Uterus (tissue), 4 donors: ENCODE results near the gene PICALM. TPM values are rescaled to one million over a fixed set of nuclear protein-coding genes. Genes with fewer than 3 reads are reported as not detected.
A peak's percentile ranks its signal among the peaks of the same experiment; 100 is the strongest.

Experiments used
- DNase-seq, 2 donors: peaks; one replicate each; pipeline ENCODE4 v3.0.0-alpha.2; 2019 to 2020
- H3K27ac ChIP-seq, 2 donors: fragments of 200-600 bp; sonication (generic); 1 replicate in 1 of 2; 2 replicates in 1 of 2; pipeline ENCODE4 v1.5.1; 2016 to 2018
- H3K27me3 ChIP-seq, 2 donors: fragments of 200-600 bp; sonication (generic); one replicate each; pipeline ENCODE4 v1.5.1; 2018 to 2019; ENCODE audit warnings: control low read depth in 1 of 2
- H3K36me3 ChIP-seq, 2 donors: fragments of 200-600 bp; sonication (generic); one replicate each; pipeline ENCODE4 v1.5.1; 2019; ENCODE audit warnings: control low read depth in 1 of 2
- H3K4me1 ChIP-seq, 2 donors: fragments of 200-600 bp; sonication (generic); one replicate each; pipeline ENCODE4 v1.5.1; 2018 to 2019; ENCODE audit warnings: control low read depth in 1 of 2
- H3K4me3 ChIP-seq, 2 donors: fragments of 200-600 bp; sonication (generic); 1 replicate in 1 of 2; 2 replicates in 1 of 2; pipeline ENCODE4 v1.5.1; 2018 to 2019; ENCODE audit warnings: mild to moderate bottlenecking in 1 of 2
- H3K9me3 ChIP-seq, 2 donors: fragments of 200-600 bp; sonication (generic); one replicate each; pipeline ENCODE4 v1.5.1; 2019; ENCODE audit warnings: control low read depth in 1 of 2
- POLR2A ChIP-seq, 2 donors: fragments of 450-650 bp; IDR thresholded peaks; one replicate each; pipeline ENCODE4 v1.6.1; 2016; ENCODE audit warnings: antibody characterized with exemption in 2 of 2, mild to moderate bottlenecking in 1 of 2, moderate library complexity in 1 of 2
- intact Hi-C: fragments of 100-400 bp; cut with DNase I; formaldehyde crosslinking; loops from one replicate; pipeline ENCODE4 v1.15.1; 2023; ENCODE audit warnings: low total_unique reads
- total RNA-seq, 4 donors: library from RNA; depleted of rRNA in 3 of 4; stranded (reverse); fragments of >200 nt in 3 of 4; gene quantifications; one replicate each; pipeline versions ENCODE4 v1.1.0 to v1.2.4, GENCODE V29; 2014 to 2023
- TF ChIP-seq, protein P1 (sequence below), 4 experiments: fragments of 200-600 bp in 2 of 4; fragments of 450-650 bp in 2 of 4; sonication (generic) in 2 of 4; IDR thresholded peaks; one replicate each; pipeline ENCODE4 v1.5.1; 2016 to 2019; ENCODE audit warnings: antibody characterized with exemption in 4 of 4, mild to moderate bottlenecking in 2 of 4, moderate library complexity in 1 of 4
- donor health status: DM: yes; HTN: yes; CAD: no.

Gene PICALM
- total RNA-seq, 4 donors from 2014 or later, result 198 to 402 (median 298) TPM

DNA sequence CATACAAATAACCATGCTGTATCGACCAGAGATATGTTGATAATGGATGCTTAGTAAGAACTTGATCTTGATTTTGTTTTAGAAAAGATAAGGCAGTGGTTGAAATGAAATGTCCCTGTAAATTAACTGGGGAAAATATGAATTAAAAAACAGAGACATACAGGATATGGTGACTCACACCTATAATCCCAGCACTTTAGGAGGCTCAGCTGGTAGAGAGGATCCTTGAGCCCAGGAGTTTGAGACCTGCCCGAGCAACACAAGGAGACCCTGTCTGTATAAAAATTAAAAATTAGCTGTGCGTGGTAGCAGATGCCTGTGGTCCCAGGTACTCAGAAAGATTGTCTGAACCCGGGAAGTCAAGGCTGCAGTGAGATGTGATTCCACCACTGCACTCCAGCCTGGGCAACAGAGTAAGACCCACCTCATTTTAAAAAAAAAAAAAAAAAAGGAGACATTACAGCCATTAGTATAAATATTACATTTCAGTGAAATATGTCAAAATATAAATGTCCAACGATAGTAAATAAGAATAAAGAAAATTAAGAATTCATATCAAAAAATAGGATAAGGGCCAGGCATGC is 4.6 kb downstream of the PICALM start:
- H3K4me1 ChIP-seq, result peaks cover 0 to 4% of the 10 kb centered on the region in 2 donors

DNA sequence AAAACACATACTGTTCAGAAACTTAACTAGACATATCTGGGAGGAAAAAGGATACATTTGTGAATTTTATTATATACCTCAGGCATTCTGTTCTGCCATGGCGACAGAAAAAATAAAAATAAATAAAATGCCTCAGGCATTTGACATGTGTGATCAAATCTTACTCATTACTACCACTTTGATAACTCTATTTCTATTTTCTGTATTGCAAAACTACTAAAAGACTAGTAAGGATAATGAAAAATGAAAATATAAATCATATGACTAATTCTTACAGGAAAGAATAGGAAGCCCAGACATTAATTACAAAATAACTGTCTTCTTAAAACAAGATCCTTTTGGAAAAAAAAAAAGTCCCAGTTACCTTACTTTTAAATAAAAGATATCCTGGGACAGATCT is 5.3 kb downstream of the PICALM start:
- H3K4me3 ChIP-seq, result no peak overlapping the region
- TF ChIP-seq, protein P1, sequence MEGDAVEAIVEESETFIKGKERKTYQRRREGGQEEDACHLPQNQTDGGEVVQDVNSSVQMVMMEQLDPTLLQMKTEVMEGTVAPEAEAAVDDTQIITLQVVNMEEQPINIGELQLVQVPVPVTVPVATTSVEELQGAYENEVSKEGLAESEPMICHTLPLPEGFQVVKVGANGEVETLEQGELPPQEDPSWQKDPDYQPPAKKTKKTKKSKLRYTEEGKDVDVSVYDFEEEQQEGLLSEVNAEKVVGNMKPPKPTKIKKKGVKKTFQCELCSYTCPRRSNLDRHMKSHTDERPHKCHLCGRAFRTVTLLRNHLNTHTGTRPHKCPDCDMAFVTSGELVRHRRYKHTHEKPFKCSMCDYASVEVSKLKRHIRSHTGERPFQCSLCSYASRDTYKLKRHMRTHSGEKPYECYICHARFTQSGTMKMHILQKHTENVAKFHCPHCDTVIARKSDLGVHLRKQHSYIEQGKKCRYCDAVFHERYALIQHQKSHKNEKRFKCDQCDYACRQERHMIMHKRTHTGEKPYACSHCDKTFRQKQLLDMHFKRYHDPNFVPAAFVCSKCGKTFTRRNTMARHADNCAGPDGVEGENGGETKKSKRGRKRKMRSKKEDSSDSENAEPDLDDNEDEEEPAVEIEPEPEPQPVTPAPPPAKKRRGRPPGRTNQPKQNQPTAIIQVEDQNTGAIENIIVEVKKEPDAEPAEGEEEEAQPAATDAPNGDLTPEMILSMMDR (IDR thresholded peaks at IDR 0.05), result no peak
- no peak for TF ChIP-seq POLR2A (IDR thresholded peaks at IDR 0.05)
- H3K27ac ChIP-seq, result peak overlapping the region; percentile 30 to 98
- H3K4me1 ChIP-seq, result peaks cover 0 to 4% of the 10 kb centered on the region in 2 donors
- no peaks in the 10 kb centered on the region for H3K27me3 ChIP-seq
- H3K9me3 ChIP-seq, result no peaks in the 10 kb centered on the region
- H3K36me3 ChIP-seq, result no peaks in the 10 kb centered on the region
- DNase-seq, result no peak
- intact Hi-C loops, result loop anchor here (10.0 kb wide), 1 partner anchor 181 kb away; the partner anchor contains the start of gene EED

More for the DNA sequence above, 4.6 kb downstream of the PICALM start:
- Histone ChIP-seq H3K36me3 (no peaks in the 10 kb centered on the region), H3K27me3 (no peaks in the 10 kb centered on the region), H3K4me3 (peak overlapping the region in 1 of 2 donors; percentile 93), H3K9me3 (no peaks in the 10 kb centered on the region), H3K27ac (peak overlapping the region; percentile 96 to 98)
- intact Hi-C loops, result loop anchor here (10.0 kb wide), 1 partner anchor 180 kb away; the partner anchor contains the start of gene EED
- no peak for DNase-seq
- no peak for TF ChIP-seq POLR2A (IDR thresholded peaks at IDR 0.05)
- TF ChIP-seq, protein P1 (IDR thresholded peaks at IDR 0.05), result no peak

DNA sequence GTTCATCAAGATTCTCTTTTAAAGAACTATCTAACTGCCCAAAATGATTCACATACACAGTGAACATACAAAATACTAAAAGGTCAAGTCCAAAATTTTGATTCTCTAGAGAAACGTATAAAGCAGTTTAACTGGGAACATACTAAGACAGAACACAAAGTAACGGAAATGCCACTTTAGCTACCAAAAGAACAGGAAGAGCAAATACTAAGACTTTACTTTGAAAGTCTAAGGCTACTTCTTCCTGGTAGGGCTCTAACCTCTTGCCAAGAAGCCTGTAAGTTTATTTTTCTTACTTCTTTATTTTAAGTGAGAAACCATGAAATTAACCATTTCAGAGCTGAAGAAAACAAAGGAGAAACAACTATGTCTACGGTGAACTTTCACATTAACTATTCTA is 6.2 kb downstream of the PICALM start:
- DNase-seq, result no peak
- intact Hi-C loops, result loop anchor here (10.0 kb wide), 1 partner anchor 182 kb away; the partner anchor contains the start of gene EED
- Histone ChIP-seq H3K4me3 (no peak overlapping the region), H3K9me3 (no peaks in the 10 kb centered on the region), H3K27ac (peak overlapping the region; percentile 23 to 98), H3K27me3 (no peaks in the 10 kb centered on the region), H3K36me3 (no peaks in the 10 kb centered on the region), H3K4me1 (peaks cover 0 to 4% of the 10 kb centered on the region in 2 donors)
- TF ChIP-seq, protein P1 (IDR thresholded peaks at IDR 0.05), result no peak
- no peak for TF ChIP-seq POLR2A (IDR thresholded peaks at IDR 0.05)

DNA sequence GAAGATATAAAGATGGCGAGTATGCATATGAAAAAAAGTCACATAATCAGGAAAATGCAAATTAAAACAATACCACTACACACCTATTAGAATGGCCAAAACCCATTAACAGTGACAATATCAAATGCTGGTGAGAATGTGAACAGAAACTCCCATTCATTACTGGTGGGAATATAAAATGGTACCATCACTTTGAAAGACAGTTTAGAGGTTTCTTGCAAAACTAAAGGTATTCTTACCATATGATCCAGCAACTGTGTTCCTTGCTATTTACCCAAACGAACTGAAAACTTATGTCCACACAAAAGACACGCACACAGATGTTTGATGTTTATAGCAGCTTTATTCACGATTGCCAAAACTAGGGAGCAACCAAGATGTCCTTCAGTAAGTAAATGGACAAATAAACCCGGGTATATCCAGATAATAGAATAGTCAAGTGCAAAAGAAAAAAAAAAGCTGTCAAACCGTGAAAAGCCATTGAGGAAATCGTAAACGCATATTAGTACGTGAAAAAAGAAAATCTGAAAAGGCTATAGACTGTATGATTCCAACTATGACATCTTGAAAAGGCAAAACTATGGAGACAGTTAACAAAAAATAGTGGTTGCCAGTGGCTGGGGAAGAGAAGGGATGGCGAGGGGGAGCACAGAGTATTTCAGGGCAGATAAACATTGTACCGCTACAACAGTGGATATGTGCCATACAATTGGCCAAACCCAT is 7.2 kb downstream of the PICALM start:
- H3K36me3 ChIP-seq, result no peaks in the 10 kb centered on the region
- H3K27ac ChIP-seq, result peak overlapping the region; percentile 23 to 98
- H3K4me3 ChIP-seq, result no peak overlapping the region
- no peaks in the 10 kb centered on the region for H3K27me3 ChIP-seq
- intact Hi-C loops, result loop anchor here (10.0 kb wide), 1 partner anchor 183 kb away; the partner anchor contains the start of gene EED
- no peak for DNase-seq
- peaks cover 0 to 4% of the 10 kb centered on the region in 2 donors for H3K4me1 ChIP-seq
- no peak for TF ChIP-seq POLR2A (IDR thresholded peaks at IDR 0.05)
- TF ChIP-seq, protein P1 (IDR thresholded peaks at IDR 0.05), result no peak
- no peaks in the 10 kb centered on the region for H3K9me3 ChIP-seq

DNA sequence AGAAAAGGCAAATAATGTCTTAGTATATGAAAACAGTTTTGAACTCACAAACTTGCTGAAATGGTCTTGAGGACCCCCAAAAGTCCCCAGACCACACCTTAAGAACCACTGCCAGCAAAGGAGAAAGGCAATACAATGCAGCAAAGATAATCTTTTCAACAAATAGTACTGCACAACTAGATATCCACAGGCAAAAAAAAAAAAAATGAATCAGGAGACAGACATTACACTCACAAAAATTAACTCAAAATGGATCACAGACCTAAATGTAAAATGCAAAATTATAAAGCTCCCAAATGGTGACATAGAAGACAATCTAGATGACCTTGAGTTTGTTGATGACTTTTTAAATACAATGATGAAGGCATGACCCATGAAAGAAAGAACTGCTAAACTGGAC is 8.3 kb downstream of the PICALM start:
- TF ChIP-seq, protein P1 (IDR thresholded peaks at IDR 0.05), result no peak
- TF ChIP-seq POLR2A (IDR thresholded peaks at IDR 0.05), result no peak
- intact Hi-C loops, result loop anchor here (10.0 kb wide), 1 partner anchor 184 kb away; the partner anchor contains the start of gene EED
- H3K4me3 ChIP-seq, result no peak overlapping the region
- peaks cover 0 to 4% of the 10 kb centered on the region in 2 donors for H3K4me1 ChIP-seq
- H3K36me3 ChIP-seq, result no peaks in the 10 kb centered on the region
- peak overlapping the region in 1 of 2 donors; percentile 49 for H3K27ac ChIP-seq
- no peaks in the 10 kb centered on the region for H3K9me3 ChIP-seq
- H3K27me3 ChIP-seq, result no peaks in the 10 kb centered on the region
- DNase-seq, result no peak
